Astrocyte (in vitro differentiated cells and primary cell): ENCODE measurements around the gene NAALADL2.

Source experiments
- CTCF ChIP-seq: IDR thresholded peaks from 2 replicates; pipeline ENCODE4 v1.5.1; 2011; ENCODE audit warnings: low read depth, mild to moderate bottlenecking, inconsistent platforms, low read length, moderate library complexity; ENCODE audit not compliant: insufficient read depth
- EZH2 ChIP-seq: IDR thresholded peaks from 2 replicates; pipeline ENCODE4 v1.6.1; 2012; ENCODE audit warnings: mild to moderate bottlenecking, low read length, inconsistent platforms; ENCODE audit not compliant: insufficient read depth

- TF ChIP-seq CTCF: no peak
- no peak for TF ChIP-seq EZH2
Measured at GRCh38 chr3:175214216-175214615, 355.1 kb downstream of the NAALADL2 start.
